ENCODE data around the gene KIAA0930. TPM values are rescaled to one million over a fixed set of nuclear protein-coding genes. Genes with fewer than 3 reads are reported as not detected.

The KIAA0930 gene
- polyA plus RNA-seq, 1 donor from 2014 or later = 129 TPM

GRCh38 chr22:45190202-45190872 is 50.4 kb downstream of the KIAA0930 start:
- no peaks in the 10 kb centered on the region for H3K27me3 ChIP-seq (ENCODE audit: insufficient read depth, low read depth, low read length)
- no peaks in the 10 kb centered on the region for H3K9me2 ChIP-seq (ENCODE audit: insufficient read depth, low read length)
- no peak overlapping the region for H3K4me3 ChIP-seq (ENCODE audit: low read length)
- no peaks in the 10 kb centered on the region for H3K36me3 ChIP-seq (ENCODE audit: insufficient read depth, low read length)
- no peak overlapping the region for H2AFZ ChIP-seq (ENCODE audit: low read depth, low read length)
- H3K9ac ChIP-seq (ENCODE audit: low read length) = no peak overlapping the region
- TF ChIP-seq SMC3 (conservative IDR thresholded peaks at IDR 0.05; ENCODE audit: poor library complexity) = no peak
- no peak for TF ChIP-seq TAF1 (IDR thresholded peaks at IDR 0.05; ENCODE audit: low read depth)
- TF ChIP-seq, protein P1, sequence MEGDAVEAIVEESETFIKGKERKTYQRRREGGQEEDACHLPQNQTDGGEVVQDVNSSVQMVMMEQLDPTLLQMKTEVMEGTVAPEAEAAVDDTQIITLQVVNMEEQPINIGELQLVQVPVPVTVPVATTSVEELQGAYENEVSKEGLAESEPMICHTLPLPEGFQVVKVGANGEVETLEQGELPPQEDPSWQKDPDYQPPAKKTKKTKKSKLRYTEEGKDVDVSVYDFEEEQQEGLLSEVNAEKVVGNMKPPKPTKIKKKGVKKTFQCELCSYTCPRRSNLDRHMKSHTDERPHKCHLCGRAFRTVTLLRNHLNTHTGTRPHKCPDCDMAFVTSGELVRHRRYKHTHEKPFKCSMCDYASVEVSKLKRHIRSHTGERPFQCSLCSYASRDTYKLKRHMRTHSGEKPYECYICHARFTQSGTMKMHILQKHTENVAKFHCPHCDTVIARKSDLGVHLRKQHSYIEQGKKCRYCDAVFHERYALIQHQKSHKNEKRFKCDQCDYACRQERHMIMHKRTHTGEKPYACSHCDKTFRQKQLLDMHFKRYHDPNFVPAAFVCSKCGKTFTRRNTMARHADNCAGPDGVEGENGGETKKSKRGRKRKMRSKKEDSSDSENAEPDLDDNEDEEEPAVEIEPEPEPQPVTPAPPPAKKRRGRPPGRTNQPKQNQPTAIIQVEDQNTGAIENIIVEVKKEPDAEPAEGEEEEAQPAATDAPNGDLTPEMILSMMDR (IDR thresholded peaks at IDR 0.05; ENCODE audit: poor library complexity, severe bottlenecking) = no peak
- TF ChIP-seq POLR2AphosphoS5 (IDR thresholded peaks at IDR 0.05) = no peak
- no peak for TF ChIP-seq EZH2 (IDR thresholded peaks at IDR 0.05; ENCODE audit: borderline replicate concordance, insufficient read depth, low read length, poor library complexity, severe bottlenecking)
- TF ChIP-seq MXI1 (conservative IDR thresholded peaks at IDR 0.05; ENCODE audit: poor library complexity, severe bottlenecking) = no peak
- no peak for TF ChIP-seq RAD21 (conservative IDR thresholded peaks at IDR 0.05)
- TF ChIP-seq EP300 (conservative IDR thresholded peaks at IDR 0.05; ENCODE audit: poor library complexity, severe bottlenecking) = no peak
- no peak for TF ChIP-seq REST (IDR thresholded peaks at IDR 0.05; ENCODE audit: borderline replicate concordance)
- no peak overlapping the region for H3K4me2 ChIP-seq (ENCODE audit: low read length)
- H3F3A ChIP-seq (ENCODE audit: insufficient read depth, low read length, poor library complexity, severe bottlenecking) = no peaks in the 10 kb centered on the region
- H3K27ac ChIP-seq (ENCODE audit: low read length) = no peak overlapping the region
- H4K20me1 ChIP-seq (ENCODE audit: insufficient read depth) = no peaks in the 10 kb centered on the region
- no peaks in the 10 kb centered on the region for H3K79me2 ChIP-seq (replicated peaks; ENCODE audit: insufficient read depth, low read length)
- no peaks in the 10 kb centered on the region for H3K9me3 ChIP-seq (ENCODE audit: low read length)

GRCh38 chr22:45188779-45189178 is 51.9 kb downstream of the KIAA0930 start:
- Histone ChIP-seq H3K79me2 (replicated peaks; ENCODE audit: insufficient read depth, low read length) (no peaks in the 10 kb centered on the region), H3K9me3 (ENCODE audit: low read length) (no peaks in the 10 kb centered on the region), H3K9me2 (ENCODE audit: insufficient read depth, low read length) (no peaks in the 10 kb centered on the region), H3K4me2 (ENCODE audit: low read length) (no peak overlapping the region), H3K27ac (ENCODE audit: low read length) (no peak overlapping the region), H3K4me3 (ENCODE audit: low read length) (no peak overlapping the region), H3F3A (ENCODE audit: insufficient read depth, low read length, poor library complexity, severe bottlenecking) (no peaks in the 10 kb centered on the region), H3K36me3 (ENCODE audit: insufficient read depth, low read length) (no peaks in the 10 kb centered on the region), H2AFZ (ENCODE audit: low read depth, low read length) (no peak overlapping the region), H3K9ac (ENCODE audit: low read length) (no peak overlapping the region), H3K27me3 (ENCODE audit: insufficient read depth, low read depth, low read length) (no peaks in the 10 kb centered on the region), H4K20me1 (ENCODE audit: insufficient read depth) (no peaks in the 10 kb centered on the region)
- TF ChIP-seq EZH2 (IDR thresholded peaks at IDR 0.05; ENCODE audit: borderline replicate concordance, insufficient read depth, low read length, poor library complexity, severe bottlenecking) = no peak
- no peak for TF ChIP-seq SMC3 (conservative IDR thresholded peaks at IDR 0.05; ENCODE audit: poor library complexity)
- no peak for TF ChIP-seq TAF1 (IDR thresholded peaks at IDR 0.05; ENCODE audit: low read depth)
- no peak for TF ChIP-seq MXI1 (conservative IDR thresholded peaks at IDR 0.05; ENCODE audit: poor library complexity, severe bottlenecking)
- TF ChIP-seq POLR2AphosphoS5 (IDR thresholded peaks at IDR 0.05) = no peak
- TF ChIP-seq EP300 (conservative IDR thresholded peaks at IDR 0.05; ENCODE audit: poor library complexity, severe bottlenecking) = no peak
- TF ChIP-seq, protein P1 (IDR thresholded peaks at IDR 0.05; ENCODE audit: poor library complexity, severe bottlenecking) = no peak
- TF ChIP-seq RAD21 (conservative IDR thresholded peaks at IDR 0.05) = no peak
- no peak for TF ChIP-seq REST (IDR thresholded peaks at IDR 0.05; ENCODE audit: borderline replicate concordance)

All from neural cell (in vitro differentiated cells).